Mononuclear cell (primary cell): ENCODE results near the gene METTL22. TPM values are rescaled to one million over a fixed set of nuclear protein-coding genes. Genes with fewer than 3 reads are reported as not detected.

Source experiments
- H3K27me3 ChIP-seq: 2 replicates; pipeline ENCODE4 v1.6.0; 2011; ENCODE audit warnings: low read length, control low read depth; ENCODE audit not compliant: insufficient read depth
- H3K4me1 ChIP-seq: 2 replicates; pipeline ENCODE4 v1.5.1; 2011; ENCODE audit warnings: mild to moderate bottlenecking, low read length, control low read depth; ENCODE audit not compliant: insufficient read depth
- H3K4me3 ChIP-seq: 2 replicates; pipeline ENCODE4 v1.5.1; 2011; ENCODE audit warnings: mild to moderate bottlenecking, low read length, moderate library complexity
- H3K9me3 ChIP-seq: 2 replicates; pipeline ENCODE4 v1.5.1; 2011; ENCODE audit warnings: low read depth, mild to moderate bottlenecking, control low read depth, low read length
- total RNA-seq: library from RNA; depleted of rRNA; stranded (reverse); fragments of >200 nt; gene quantifications from one replicate; pipeline ENCODE4 v1.2.3, GENCODE V29; 2012

METTL22 gene
- total RNA-seq, 1 donor: 19.6 TPM

- no peaks in the 10 kb centered on the region for H3K9me3 ChIP-seq
- no peaks in the 10 kb centered on the region for H3K27me3 ChIP-seq
- H3K4me3 ChIP-seq: no peak overlapping the region
- no peaks in the 10 kb centered on the region for H3K4me1 ChIP-seq
These were observed 40.2 kb downstream of the METTL22 start for GRCh38 chr16:8661703-8662102.

GRCh38 chr16:8663192-8664089, 41.9 kb downstream of the METTL22 start:
- Histone ChIP-seq H3K4me3 (no peak overlapping the region), H3K9me3 (no peaks in the 10 kb centered on the region), H3K27me3 (no peaks in the 10 kb centered on the region), H3K4me1 (no peaks in the 10 kb centered on the region)

- H3K9me3 ChIP-seq: no peaks in the 10 kb centered on the region
- no peaks in the 10 kb centered on the region for H3K27me3 ChIP-seq
- H3K4me3 ChIP-seq: no peak overlapping the region
- no peaks in the 10 kb centered on the region for H3K4me1 ChIP-seq
These were observed 44.0 kb downstream of the METTL22 start for GRCh38 chr16:8665529-8665928.

- H3K27me3 ChIP-seq: no peaks in the 10 kb centered on the region
- H3K9me3 ChIP-seq: no peaks in the 10 kb centered on the region
- H3K4me3 ChIP-seq: no peak overlapping the region
- no peaks in the 10 kb centered on the region for H3K4me1 ChIP-seq
These were observed 46.0 kb downstream of the METTL22 start for GRCh38 chr16:8667492-8667891.

- Histone ChIP-seq H3K4me3 (no peak overlapping the region), H3K27me3 (no peaks in the 10 kb centered on the region), H3K9me3 (no peaks in the 10 kb centered on the region), H3K4me1 (no peaks in the 10 kb centered on the region)
These were observed 46.6 kb downstream of the METTL22 start for GRCh38 chr16:8668113-8668512.

- Histone ChIP-seq H3K4me3 (no peak overlapping the region), H3K9me3 (no peaks in the 10 kb centered on the region), H3K27me3 (no peaks in the 10 kb centered on the region), H3K4me1 (no peaks in the 10 kb centered on the region)
These were observed 48.0 kb downstream of the METTL22 start for GRCh38 chr16:8669481-8669880.

- H3K4me3 ChIP-seq: no peak overlapping the region
- H3K4me1 ChIP-seq: peaks cover 5% of the 10 kb centered on the region
- no peaks in the 10 kb centered on the region for H3K9me3 ChIP-seq
- H3K27me3 ChIP-seq: no peaks in the 10 kb centered on the region
These were observed 48.6 kb downstream of the METTL22 start for GRCh38 chr16:8670014-8670560.

- Histone ChIP-seq H3K4me1 (peaks cover 14% of the 10 kb centered on the region), H3K9me3 (no peaks in the 10 kb centered on the region), H3K4me3 (peak overlapping the region; percentile 38), H3K27me3 (no peaks in the 10 kb centered on the region)
These were observed 52.3 kb downstream of the METTL22 start for GRCh38 chr16:8673611-8674412.

- no peaks in the 10 kb centered on the region for H3K27me3 ChIP-seq
- no peaks in the 10 kb centered on the region for H3K9me3 ChIP-seq
- H3K4me1 ChIP-seq: peaks cover 14% of the 10 kb centered on the region
- peak within 1 kb of the TSS; percentile 60 for H3K4me3 ChIP-seq
These were observed 53.0 kb downstream of the METTL22 start, which contains the start of gene ABAT for GRCh38 chr16:8674413-8675022. TSS of gene ABAT (plus strand) at chr16:8674617. CDS start at chr16:8735740, 61,123 bp downstream.

GRCh38 chr16:8675183-8676159, 54.0 kb downstream of the METTL22 start:
- Histone ChIP-seq H3K4me1 (peaks cover 14% of the 10 kb centered on the region), H3K4me3 (peak overlapping the region; percentile 60), H3K9me3 (no peaks in the 10 kb centered on the region), H3K27me3 (no peaks in the 10 kb centered on the region)

GRCh38 chr16:8676160-8676547, 54.7 kb downstream of the METTL22 start:
- no peaks in the 10 kb centered on the region for H3K9me3 ChIP-seq
- H3K4me1 ChIP-seq: peaks cover 14% of the 10 kb centered on the region
- H3K4me3 ChIP-seq: no peak overlapping the region
- H3K27me3 ChIP-seq: no peaks in the 10 kb centered on the region

- Histone ChIP-seq H3K4me3 (no peak overlapping the region), H3K9me3 (no peaks in the 10 kb centered on the region), H3K4me1 (peaks cover 14% of the 10 kb centered on the region), H3K27me3 (no peaks in the 10 kb centered on the region)
These were observed 55.4 kb downstream of the METTL22 start for GRCh38 chr16:8676737-8677375.

GRCh38 chr16:8677481-8677880, 56.0 kb downstream of the METTL22 start:
- peaks cover 14% of the 10 kb centered on the region for H3K4me1 ChIP-seq
- H3K27me3 ChIP-seq: no peaks in the 10 kb centered on the region
- H3K4me3 ChIP-seq: no peak overlapping the region
- H3K9me3 ChIP-seq: no peaks in the 10 kb centered on the region
